Astrocyte (in vitro differentiated cells and primary cell): ENCODE data around the gene MORN1. TPM values are rescaled to one million over a fixed set of nuclear protein-coding genes. Genes with fewer than 3 reads are reported as not detected.

ENCODE experiments used
- DNase-seq: peaks from one replicate; pipeline ENCODE4 v3.0.0-alpha.2; 2010; ENCODE audit warnings: low read depth
- FAIRE-seq: peaks from 2 replicates; lab custom pipeline; 2011; peaks lifted over from hg19 to GRCh38; lab: Jason Lieb, UNC
- H2AFZ ChIP-seq: 2 replicates; pipeline ENCODE4 v1.6.0; 2012; ENCODE audit warnings: low read depth, low read length, inconsistent platforms
- H3K27ac ChIP-seq: 2 replicates; pipeline ENCODE4 v1.5.1; 2011; ENCODE audit warnings: low read depth, low read length, inconsistent platforms
- H3K27me3 ChIP-seq: 2 replicates; pipeline ENCODE4 v1.6.0; 2011; ENCODE audit warnings: low read length, inconsistent platforms; ENCODE audit not compliant: insufficient read depth
- H3K36me3 ChIP-seq: 2 replicates; pipeline ENCODE4 v1.5.1; 2011; ENCODE audit warnings: low read length, inconsistent platforms; ENCODE audit not compliant: insufficient read depth
- H3K4me1 ChIP-seq: 2 replicates; pipeline ENCODE4 v1.5.1; 2011; ENCODE audit warnings: low read length, inconsistent platforms; ENCODE audit not compliant: insufficient read depth
- H3K4me2 ChIP-seq: 2 replicates; pipeline ENCODE4 v1.6.0; 2012; ENCODE audit warnings: low read length, inconsistent platforms
- H3K4me3 ChIP-seq: 2 replicates; pipeline ENCODE4 v1.5.1; 2011; ENCODE audit warnings: low read depth, mild to moderate bottlenecking, low read length, inconsistent platforms; ENCODE audit not compliant: insufficient read depth
- H3K79me2 ChIP-seq: 2 replicates; pipeline ENCODE4 v1.6.0; 2012; ENCODE audit warnings: mild to moderate bottlenecking, low read length, inconsistent platforms; ENCODE audit not compliant: insufficient read depth
- H3K9ac ChIP-seq: 2 replicates; pipeline ENCODE4 v1.6.0; 2012; ENCODE audit warnings: mild to moderate bottlenecking, low read length, inconsistent platforms
- H3K9me3 ChIP-seq: 2 replicates; pipeline ENCODE4 v1.5.1; 2012; ENCODE audit warnings: low read depth, mild to moderate bottlenecking, low read length, inconsistent platforms; ENCODE audit not compliant: insufficient read depth
- H4K20me1 ChIP-seq: 2 replicates; pipeline ENCODE4 v1.6.0; 2012; ENCODE audit warnings: low read length, inconsistent platforms; ENCODE audit not compliant: insufficient read depth
- H3K27ac Mint-ChIP-seq: one replicate; pipeline ENCODE4 v1.8.0; 2021; ENCODE audit warnings: mild to moderate bottlenecking, mixed read lengths; ENCODE audit not compliant: unreplicated experiment
- H3K27me3 Mint-ChIP-seq: one replicate; pipeline ENCODE4 v1.8.0; 2021; ENCODE audit warnings: low read depth, mixed read lengths; ENCODE audit not compliant: unreplicated experiment
- H3K36me3 Mint-ChIP-seq: one replicate; pipeline ENCODE4 v1.8.0; 2021; ENCODE audit warnings: low read depth, mixed read lengths; ENCODE audit not compliant: unreplicated experiment
- H3K4me1 Mint-ChIP-seq: one replicate; pipeline ENCODE4 v1.8.0; 2021; ENCODE audit warnings: low read depth, mixed read lengths; ENCODE audit not compliant: unreplicated experiment
- H3K4me3 Mint-ChIP-seq: one replicate; pipeline ENCODE4 v1.8.0; 2021; ENCODE audit warnings: mild to moderate bottlenecking, moderate library complexity, mixed read lengths; ENCODE audit not compliant: unreplicated experiment
- H3K9me3 Mint-ChIP-seq: one replicate; pipeline ENCODE4 v1.8.0; 2021; ENCODE audit warnings: mild to moderate bottlenecking, mixed read lengths; ENCODE audit not compliant: unreplicated experiment
- CTCF ChIP-seq: IDR thresholded peaks from 2 replicates; pipeline ENCODE4 v1.5.1; 2011; ENCODE audit warnings: low read depth, mild to moderate bottlenecking, inconsistent platforms, low read length, moderate library complexity; ENCODE audit not compliant: insufficient read depth
- EZH2 ChIP-seq: IDR thresholded peaks from 2 replicates; pipeline ENCODE4 v1.6.1; 2012; ENCODE audit warnings: mild to moderate bottlenecking, low read length, inconsistent platforms; ENCODE audit not compliant: insufficient read depth
- total RNA-seq: library from RNA; stranded (reverse); gene quantifications from 2 replicates; pipeline ENCODE4 v1.2.1, GENCODE V29; 2021

MORN1 gene
- total RNA-seq, 1 donor from 2014 or later, result 9.2 TPM

DNA sequence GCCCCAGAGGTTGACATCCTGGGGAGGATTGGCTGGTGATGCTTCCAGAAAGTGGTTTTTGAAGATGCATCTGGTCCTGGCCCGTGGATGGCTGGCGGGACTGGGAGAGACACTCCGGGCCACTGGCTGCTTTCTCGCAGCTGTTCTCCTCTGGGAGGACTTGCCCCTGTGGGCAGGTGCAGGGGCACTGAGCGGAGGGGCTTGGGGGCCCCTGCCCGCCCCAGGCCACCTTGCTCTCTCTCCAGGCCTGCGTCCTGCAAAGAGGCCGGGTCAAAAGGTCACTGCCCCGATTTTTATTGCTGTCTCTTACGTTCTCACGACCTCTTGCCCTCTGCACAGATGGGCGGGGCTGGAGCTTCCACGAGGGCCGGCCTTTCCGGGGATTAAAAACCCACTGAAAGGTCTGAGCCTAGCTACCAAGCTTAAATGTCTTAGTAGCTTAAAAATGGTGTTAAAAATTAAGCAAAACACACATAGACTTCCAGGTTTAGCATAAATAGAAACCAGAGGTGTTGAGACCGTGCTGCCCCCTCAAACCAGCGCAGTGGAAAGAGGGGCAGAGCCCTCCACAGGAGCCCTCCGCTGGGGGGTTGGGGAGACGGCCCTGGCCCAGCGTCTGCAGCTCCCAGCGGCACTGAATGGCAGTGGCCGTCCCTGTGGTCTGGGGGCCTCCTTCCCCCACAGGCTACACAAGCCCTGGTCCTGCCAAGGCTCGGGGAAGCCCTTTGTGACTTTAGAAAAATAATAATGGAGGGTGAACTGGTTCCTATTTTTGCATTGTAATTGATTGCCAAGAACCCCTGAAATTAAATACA is 119.3 kb downstream of the MORN1 start:
- peaks cover 2% of the 10 kb centered on the region for H3K36me3 Mint-ChIP-seq
- Histone ChIP-seq H3K4me2 (peak overlapping the region; percentile 11), H3K9ac (no peak overlapping the region)

More for the DNA sequence above, 119.3 kb downstream of the MORN1 start:
- TF ChIP-seq EZH2 (no peak), CTCF (no peak)
- Mint-ChIP-seq H3K4me3 (peak overlapping the region; percentile 45), H3K27me3 (no peaks in the 10 kb centered on the region), H3K4me1 (peaks cover 35% of the 10 kb centered on the region), H3K27ac (no peak overlapping the region), H3K9me3 (no peaks in the 10 kb centered on the region)
- Histone ChIP-seq H4K20me1 (peaks cover 100% of the 10 kb centered on the region), H3K4me3 (no peak overlapping the region), H3K4me1 (peaks cover 33% of the 10 kb centered on the region), H3K36me3 (no peaks in the 10 kb centered on the region), H3K27ac (no peak overlapping the region), H3K9me3 (no peaks in the 10 kb centered on the region), H2AFZ (no peak overlapping the region), H3K79me2 (peaks cover 99% of the 10 kb centered on the region), H3K27me3 (no peaks in the 10 kb centered on the region)
- FAIRE-seq, result no peak
- no peak for DNase-seq

Other genes with a start within 250 kb of the MORN1 start
- gene FAAP20, start 196.8 kb downstream of the MORN1 start, total RNA-seq, result 114 and 124 TPM in 2 replicates
- gene SKI, start 163.2 kb downstream of the MORN1 start, total RNA-seq, result 63.4 and 66.2 TPM in 2 replicates
- 197 and 211 TPM in 2 replicates for gene RER1, start 287 bp upstream of the MORN1 start, total RNA-seq
- 16.6 and 18.6 TPM in 2 replicates for gene PEX10, start 21.0 kb upstream of the MORN1 start, total RNA-seq
- gene PLCH2, start 84.7 kb upstream of the MORN1 start, total RNA-seq, result 2.0 and 2.2 TPM in 2 replicates
- gene PANK4, start 135.0 kb upstream of the MORN1 start, total RNA-seq, result 23.1 and 26.3 TPM in 2 replicates
- 0.22 TPM in 1 of 2 replicates, not detected in the other for gene HES5, start 138.7 kb upstream of the MORN1 start, total RNA-seq
- 0.36 TPM in 1 of 2 replicates, not detected in the other for gene TNFRSF14, start 164.8 kb upstream of the MORN1 start, total RNA-seq
- 19.2 and 20.6 TPM in 2 replicates for gene PRXL2B, start 195.2 kb upstream of the MORN1 start, total RNA-seq
- not detected in 2 replicates for gene MMEL1, start 241.5 kb upstream of the MORN1 start, total RNA-seq